ENCODE measurements around the gene DEPDC1B.

GRCh38 chr5:60690326-60690725, 9.6 kb downstream of the DEPDC1B start:
- TF ChIP-seq CTCF (conservative IDR thresholded peaks at IDR 0.05; ENCODE audit: low read depth, low read length) = no peak
- no peak for TF ChIP-seq SMC3 (IDR thresholded peaks at IDR 0.05; ENCODE audit: low read depth, low read length)
- no peak for TF ChIP-seq MAFK (IDR thresholded peaks at IDR 0.05; ENCODE audit: low read depth, low read length)
- TF ChIP-seq, protein P1, sequence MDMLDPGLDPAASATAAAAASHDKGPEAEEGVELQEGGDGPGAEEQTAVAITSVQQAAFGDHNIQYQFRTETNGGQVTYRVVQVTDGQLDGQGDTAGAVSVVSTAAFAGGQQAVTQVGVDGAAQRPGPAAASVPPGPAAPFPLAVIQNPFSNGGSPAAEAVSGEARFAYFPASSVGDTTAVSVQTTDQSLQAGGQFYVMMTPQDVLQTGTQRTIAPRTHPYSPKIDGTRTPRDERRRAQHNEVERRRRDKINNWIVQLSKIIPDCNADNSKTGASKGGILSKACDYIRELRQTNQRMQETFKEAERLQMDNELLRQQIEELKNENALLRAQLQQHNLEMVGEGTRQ (IDR thresholded peaks at IDR 0.05; ENCODE audit: low read depth, low read length) = no peak
- no peak for TF ChIP-seq POLR2A (IDR thresholded peaks at IDR 0.05; ENCODE audit: low read depth, low read length)
- TF ChIP-seq RFX5 (IDR thresholded peaks at IDR 0.05; ENCODE audit: low read depth, low read length) = no peak
- TF ChIP-seq CEBPB (IDR thresholded peaks at IDR 0.05; ENCODE audit: low read depth, low read length) = no peak
- TF ChIP-seq RAD21 (IDR thresholded peaks at IDR 0.05; ENCODE audit: low read length) = no peak
- TF ChIP-seq CHD1 (IDR thresholded peaks at IDR 0.05; ENCODE audit: low read depth, low read length) = no peak

Measured in IMR-90 (cell line).